Measurements from ENCODE around the gene LGALS7B. TPM values are rescaled to one million over a fixed set of nuclear protein-coding genes. Genes with fewer than 3 reads are reported as not detected.
"Not testable (repeated sequence)": the region's sequence is repeated elsewhere in the genome, so short reads cannot be mapped to it uniquely, and the experiment has no call there.

Gene LGALS7B
- total and polyA plus RNA-seq, 2 experiments from 2014 or later, result not detected

DNA sequence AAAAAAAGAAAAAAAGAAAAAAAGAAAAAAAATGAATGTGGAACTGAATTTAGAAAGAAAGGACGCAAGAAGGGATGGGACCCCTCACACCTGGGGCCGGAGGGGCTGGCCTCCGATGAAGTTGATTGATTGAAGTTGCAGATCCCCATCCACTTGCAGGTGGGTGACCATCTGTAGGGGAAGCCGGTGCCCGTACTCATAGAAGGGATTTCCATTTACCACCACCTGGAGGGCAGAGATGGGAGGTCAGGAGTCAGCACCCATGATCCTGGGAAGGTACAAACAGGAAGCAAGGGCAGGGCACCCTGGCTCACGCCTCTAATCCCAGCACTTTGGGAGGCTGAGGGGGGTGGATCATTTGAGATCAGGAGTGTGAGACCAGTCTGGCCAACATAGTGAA is 17.4 kb downstream of the LGALS7B start:
- Histone ChIP-seq H3K27me3 (no peaks in the 10 kb centered on the region), H3K9me3 (ENCODE audit: low read depth) (no peaks in the 10 kb centered on the region), H3K4me1 (ENCODE audit: low read depth) (peaks cover 4% of the 10 kb centered on the region), H3K27ac (no peak overlapping the region), H3K4me3 (no peak overlapping the region), H3K36me3 (no peaks in the 10 kb centered on the region)
- no peak for DNase-seq (ENCODE audit: low read depth in 1 of 2, low spot score in 1 of 2)
- TF ChIP-seq CTCF (IDR thresholded peaks at IDR 0.05; ENCODE audit: low read depth, low read length), result no peak

DNA sequence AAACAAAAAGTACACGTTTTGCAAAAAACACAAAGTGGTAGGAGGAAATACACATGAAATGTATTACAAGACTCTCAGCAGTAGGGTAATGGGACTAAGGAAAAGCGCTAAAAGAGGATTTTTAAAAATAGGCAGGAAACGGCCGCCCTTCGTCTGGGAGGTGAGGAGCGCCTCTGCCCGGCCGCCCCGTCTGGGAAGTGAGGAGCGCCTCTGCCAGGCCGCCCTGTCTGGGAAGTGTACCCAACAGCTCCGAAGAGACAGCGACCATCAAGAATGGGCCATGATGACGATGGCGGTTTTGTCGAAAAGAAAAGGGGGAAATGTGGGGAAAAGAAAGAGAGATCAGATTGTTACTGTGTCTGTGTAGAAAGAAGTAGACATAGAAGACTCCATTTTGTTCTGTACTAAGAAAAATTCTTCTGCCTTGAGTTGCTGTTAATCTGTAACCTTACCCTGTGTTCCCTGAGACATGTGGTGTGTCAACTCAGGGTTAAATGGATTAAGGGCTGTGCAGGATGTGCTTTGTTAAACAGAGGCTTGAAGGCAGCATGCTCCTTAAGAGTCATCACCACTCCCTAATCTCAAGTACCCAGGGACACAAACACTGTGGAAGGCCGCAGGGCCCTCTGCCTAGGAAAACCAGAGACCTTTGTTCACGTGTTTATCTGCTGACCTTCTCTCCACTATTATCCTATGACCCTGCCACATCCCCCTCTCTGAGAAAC is 18.5 kb downstream of the LGALS7B start:
- not testable (repeated sequence) for H3K36me3 ChIP-seq; H3K4me1 ChIP-seq (ENCODE audit: low read depth); H3K27ac ChIP-seq; H3K27me3 ChIP-seq; DNase-seq (ENCODE audit: low read depth in 1 of 2, low spot score in 1 of 2); H3K4me3 ChIP-seq; H3K9me3 ChIP-seq (ENCODE audit: low read depth)

- no peak overlapping the region for H3K27ac ChIP-seq
- H3K9me3 ChIP-seq (ENCODE audit: low read depth), result no peaks in the 10 kb centered on the region
- no peak for DNase-seq (ENCODE audit: low read depth in 1 of 2, low spot score in 1 of 2)
- peaks cover 4% of the 10 kb centered on the region for H3K4me1 ChIP-seq (ENCODE audit: low read depth)
- H3K27me3 ChIP-seq, result no peaks in the 10 kb centered on the region
- H3K36me3 ChIP-seq, result no peaks in the 10 kb centered on the region
- no peak overlapping the region for H3K4me3 ChIP-seq
- TF ChIP-seq CTCF (IDR thresholded peaks at IDR 0.05; ENCODE audit: low read depth, low read length), result no peak
Measured at GRCh38 chr19:38808741-38809140, 19.7 kb downstream of the LGALS7B start.

- Histone ChIP-seq H3K9me3 (ENCODE audit: low read depth) (no peaks in the 10 kb centered on the region), H3K4me1 (ENCODE audit: low read depth) (peaks cover 4% of the 10 kb centered on the region), H3K27me3 (no peaks in the 10 kb centered on the region), H3K4me3 (no peak overlapping the region), H3K36me3 (no peaks in the 10 kb centered on the region), H3K27ac (no peak overlapping the region)
- no peak for DNase-seq (ENCODE audit: low read depth in 1 of 2, low spot score in 1 of 2)
- no peak for TF ChIP-seq CTCF (IDR thresholded peaks at IDR 0.05; ENCODE audit: low read depth, low read length)
Measured at GRCh38 chr19:38809592-38810252, 20.7 kb downstream of the LGALS7B start.

DNA sequence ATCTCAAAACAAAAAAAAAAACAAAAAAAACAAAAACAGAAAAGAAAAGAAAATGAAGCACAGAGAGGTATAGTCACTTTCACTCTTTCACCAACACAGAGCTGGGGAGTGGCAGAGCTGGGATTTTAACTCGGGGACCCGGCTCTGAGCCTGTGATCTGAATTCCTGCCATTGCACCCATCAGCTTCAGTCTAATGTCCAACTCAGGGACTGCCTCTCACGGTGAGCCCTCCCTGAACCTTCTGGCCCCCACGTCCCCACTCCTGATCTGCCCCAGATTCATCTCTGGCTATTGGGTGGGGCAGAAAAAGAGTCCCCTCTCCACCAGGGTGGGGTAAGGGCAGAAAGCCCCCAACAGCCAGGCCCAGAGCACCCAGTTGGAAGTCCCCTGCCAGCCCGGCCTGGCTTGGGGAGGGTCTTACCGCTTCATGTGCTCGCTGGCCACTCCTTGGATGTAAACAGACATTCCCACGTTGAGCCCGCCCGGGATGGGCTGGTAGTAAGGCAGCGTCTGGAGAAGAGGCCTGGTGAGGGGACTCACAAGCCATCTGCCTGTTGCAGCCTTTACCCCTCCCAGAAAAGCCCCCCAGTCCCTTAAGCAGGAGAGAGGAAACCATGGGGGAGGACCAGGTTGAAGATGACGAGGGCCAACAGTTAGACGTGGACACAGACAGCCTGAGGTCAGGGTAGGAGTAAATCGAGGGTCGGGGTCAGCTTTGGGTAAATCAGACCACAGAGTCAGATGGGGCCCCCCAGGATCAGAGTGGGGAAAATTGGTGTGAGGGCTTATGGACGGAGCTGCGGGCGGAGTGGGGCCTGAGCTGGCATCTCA is 23.2 kb downstream of the LGALS7B start:
- no peaks in the 10 kb centered on the region for H3K27me3 ChIP-seq
- no peak for DNase-seq (ENCODE audit: low read depth in 1 of 2, low spot score in 1 of 2)
- H3K36me3 ChIP-seq, result peaks cover 11% of the 10 kb centered on the region
- H3K4me3 ChIP-seq, result no peak overlapping the region
- no peak overlapping the region for H3K27ac ChIP-seq
- no peak for TF ChIP-seq CTCF (IDR thresholded peaks at IDR 0.05; ENCODE audit: low read depth, low read length)
- H3K9me3 ChIP-seq (ENCODE audit: low read depth), result no peaks in the 10 kb centered on the region
- H3K4me1 ChIP-seq (ENCODE audit: low read depth), result peaks cover 4% of the 10 kb centered on the region

Data from cardiac muscle cell (in vitro differentiated cells and primary cell).